HG02623 (cell line): Measurements from ENCODE around the gene TSPOAP1.

Experiments
- ATAC-seq: cut with Tn5 transposase; IDR thresholded peaks from one replicate; pipeline ENCODE4 v1.9.1; 2021; ENCODE audit warnings: moderate library complexity; ENCODE audit not compliant: unreplicated experiment

The TSPOAP1 gene

DNA sequence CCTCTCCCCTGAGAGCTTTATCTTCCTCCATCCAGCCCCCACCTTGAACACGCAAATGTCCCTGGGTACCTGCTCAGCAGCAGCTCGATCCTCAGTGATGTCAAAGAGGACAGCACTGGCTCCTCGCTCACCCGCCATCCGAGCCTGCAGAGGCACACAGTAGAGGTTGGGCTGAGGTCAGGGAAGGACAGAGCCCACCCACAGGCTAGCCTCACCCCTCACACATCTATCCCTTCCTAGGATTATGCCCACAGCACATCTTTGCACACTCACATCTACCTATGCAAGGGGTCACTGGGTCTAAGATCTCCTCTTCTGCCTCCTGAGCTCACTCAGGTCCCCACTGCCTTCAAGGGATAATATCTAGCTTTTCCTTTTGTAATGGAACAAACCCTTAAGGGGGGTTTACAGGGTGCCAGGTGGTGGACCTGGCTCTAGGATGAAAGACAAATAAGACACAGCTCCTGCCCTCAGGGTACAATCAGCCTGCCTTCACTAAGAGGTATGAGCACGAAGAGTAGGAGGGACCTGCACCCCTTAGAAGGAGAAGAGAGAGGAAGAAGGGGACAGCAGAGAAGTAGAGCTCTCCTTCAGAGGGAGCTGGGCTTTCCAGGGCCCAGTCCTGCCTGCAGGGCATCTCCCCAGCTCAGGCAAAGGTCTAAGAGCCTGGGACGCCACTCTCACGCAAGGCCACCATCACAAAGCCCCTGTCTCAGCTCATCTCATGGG, 35.0 kb upstream of the TSPOAP1 start:
- no peak for ATAC-seq

DNA sequence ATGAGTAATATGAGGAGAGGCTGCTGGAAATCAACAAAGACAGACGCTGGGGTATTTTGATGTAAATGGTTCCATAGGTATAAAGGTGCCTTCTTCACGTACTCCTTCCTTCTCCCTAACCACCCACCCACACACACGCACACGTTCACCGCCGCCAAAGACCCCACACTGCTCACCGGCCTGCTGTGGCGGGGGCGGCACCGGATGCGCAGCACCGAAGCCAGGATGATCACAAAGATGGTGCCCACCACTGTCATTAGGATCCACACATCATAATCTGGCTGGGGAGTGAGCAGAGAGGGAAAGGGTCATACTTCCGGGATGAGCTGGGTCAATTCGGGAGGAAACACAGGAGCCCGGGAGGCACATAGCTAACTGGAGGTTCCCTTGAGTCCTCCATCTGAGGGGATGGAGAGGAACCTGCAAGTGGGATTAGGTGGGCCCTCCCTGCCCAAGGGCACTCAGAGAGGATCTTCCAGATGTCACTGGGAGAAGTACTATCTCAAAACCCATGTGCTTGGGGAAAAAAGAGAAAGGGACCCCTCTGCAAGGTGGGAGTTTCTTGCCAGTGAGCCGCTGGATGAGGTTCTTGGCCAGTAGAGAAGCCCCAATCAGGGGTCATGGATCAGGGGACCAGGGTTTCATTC, 33.9 kb upstream of the TSPOAP1 start:
- no peak for ATAC-seq

DNA sequence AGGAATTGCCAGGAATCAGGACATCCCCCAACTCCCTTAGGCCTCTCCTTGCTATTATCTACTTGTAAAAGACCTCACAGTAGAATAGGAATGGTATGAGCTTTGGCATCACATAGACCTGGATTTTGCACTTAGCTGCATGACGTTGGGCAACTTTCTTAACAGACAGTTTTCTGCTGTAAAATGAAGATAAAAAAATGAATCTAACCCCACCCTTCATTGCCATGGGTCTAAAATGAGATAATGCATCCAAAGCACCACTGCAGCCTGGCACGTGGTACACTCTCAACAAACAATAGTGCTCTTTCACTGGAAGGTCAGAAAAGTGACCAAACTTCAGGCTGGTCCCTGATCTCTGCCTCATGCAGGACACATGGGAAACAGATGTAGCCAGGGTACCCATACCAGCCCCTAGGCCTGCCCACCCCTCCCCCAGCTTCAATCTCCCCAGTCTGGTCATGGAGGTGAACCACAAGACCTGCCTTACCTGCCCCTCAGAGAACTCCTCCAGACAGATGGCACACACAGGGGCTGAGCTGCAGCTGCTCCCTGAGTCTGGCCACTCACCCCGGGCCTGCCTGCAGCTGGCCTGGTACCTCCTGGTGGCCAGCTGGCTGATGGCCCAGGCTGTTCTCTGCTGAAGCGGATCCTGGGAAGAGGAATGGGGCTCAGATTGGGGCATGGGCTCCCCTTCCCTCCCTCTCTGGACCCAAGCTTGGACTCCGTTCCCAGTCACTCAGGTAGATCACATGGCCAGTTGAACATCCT, 31.9 kb upstream of the TSPOAP1 start:
- ATAC-seq: no peak

DNA sequence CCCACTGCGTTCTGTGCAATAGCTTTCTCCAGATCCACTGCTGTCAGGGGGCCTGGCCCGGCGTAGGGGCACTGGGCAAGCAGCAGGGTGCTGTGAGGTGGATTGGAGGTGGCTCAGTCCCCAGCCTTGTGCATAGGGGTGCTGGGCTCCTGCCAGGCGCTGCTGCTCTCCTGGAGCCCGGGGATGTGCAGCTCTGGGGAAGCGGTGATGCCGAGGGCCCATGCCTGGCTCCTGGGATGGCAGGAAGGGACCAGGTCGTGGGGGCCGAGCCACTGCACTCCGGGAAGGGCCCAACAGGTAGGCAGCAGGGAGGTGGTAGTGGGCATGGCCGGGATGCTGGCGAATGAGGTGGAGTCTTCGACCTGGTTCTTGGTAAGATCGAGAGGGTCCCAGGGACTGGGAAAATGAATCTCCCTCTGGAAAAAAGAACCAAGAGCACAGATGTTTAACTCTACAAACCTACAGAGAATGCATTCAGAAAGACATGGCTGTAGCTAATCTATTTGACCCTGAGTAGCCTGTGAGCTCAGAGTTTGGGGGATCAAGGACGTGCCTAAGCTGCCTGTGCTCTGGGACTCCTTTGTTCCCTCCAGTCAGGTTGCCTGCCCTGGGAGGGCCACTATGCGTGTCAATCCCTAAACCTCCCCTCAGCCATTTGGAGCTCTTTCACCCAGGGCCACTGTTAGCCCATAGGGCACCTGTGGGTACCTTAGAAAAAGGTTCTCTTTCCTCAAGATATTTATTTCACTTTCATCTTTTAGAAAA, 30.0 kb upstream of the TSPOAP1 start:
- ATAC-seq: no peak

DNA sequence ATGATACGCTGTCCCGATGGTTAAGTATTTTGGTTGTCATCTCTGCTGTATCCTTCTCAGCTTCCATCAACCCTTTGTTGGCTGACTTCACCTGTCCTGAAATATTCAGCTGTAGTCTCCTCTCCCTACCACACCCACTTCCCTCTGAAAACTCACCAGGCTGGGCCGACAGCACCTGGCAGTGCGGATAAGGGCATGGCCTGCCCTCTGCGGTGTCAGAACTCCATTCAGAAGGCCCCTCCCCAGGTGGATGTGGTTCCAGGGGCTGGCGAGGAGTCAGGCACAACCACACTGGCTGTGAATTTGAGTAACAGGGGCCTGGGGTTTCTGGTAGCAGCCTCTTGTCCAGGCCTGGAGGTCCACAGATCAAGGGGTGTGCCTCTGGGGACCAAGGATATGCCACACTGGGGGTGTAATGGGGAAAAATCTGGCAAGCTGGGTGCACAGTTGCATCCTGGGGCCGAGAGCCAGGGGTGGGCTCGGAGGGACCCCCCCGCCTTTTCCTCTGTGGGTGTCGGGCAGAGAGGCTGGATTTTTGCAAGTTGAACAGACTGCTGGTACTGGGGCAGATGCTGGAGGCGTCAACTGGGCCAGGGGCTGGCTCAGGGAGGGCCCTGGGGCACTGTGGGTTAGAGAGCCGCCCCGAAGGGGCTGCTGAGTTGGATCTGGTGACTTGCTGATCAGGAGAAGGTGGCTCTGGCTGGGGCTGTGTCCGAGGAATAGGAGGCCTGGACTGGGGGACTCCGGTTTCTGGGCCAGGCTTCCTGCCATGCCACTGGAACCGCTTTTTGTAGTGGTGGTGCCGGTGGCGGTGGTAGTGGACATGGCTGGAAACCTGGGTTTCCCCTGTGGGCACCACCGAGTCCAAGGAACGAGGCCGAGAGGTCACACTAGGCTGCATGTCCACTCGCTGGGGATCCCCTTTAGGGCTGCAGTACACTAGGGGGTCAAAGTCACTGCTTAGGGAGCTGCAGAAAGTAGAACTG, 29.0 kb upstream of the TSPOAP1 start:
- no peak for ATAC-seq

DNA sequence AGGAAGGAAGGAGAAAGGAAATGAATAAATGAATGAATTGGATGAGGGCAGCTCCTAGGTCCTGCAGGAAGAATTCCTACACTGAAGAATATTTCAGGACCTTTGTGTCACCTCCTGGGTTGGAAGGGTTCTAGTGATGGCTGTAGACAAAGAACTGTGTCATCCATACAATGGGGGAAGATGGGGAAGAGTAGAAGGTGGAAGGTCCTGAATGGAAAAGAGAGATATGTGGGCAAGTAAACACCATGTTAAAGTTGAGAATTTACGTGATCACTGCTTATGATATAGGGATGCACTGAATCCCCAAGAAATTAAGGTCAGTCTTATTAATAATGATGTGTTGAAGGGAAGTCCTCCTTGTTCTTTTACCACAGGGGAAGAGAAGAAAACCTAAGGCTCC, 27.6 kb upstream of the TSPOAP1 start:
- ATAC-seq: no peak

DNA sequence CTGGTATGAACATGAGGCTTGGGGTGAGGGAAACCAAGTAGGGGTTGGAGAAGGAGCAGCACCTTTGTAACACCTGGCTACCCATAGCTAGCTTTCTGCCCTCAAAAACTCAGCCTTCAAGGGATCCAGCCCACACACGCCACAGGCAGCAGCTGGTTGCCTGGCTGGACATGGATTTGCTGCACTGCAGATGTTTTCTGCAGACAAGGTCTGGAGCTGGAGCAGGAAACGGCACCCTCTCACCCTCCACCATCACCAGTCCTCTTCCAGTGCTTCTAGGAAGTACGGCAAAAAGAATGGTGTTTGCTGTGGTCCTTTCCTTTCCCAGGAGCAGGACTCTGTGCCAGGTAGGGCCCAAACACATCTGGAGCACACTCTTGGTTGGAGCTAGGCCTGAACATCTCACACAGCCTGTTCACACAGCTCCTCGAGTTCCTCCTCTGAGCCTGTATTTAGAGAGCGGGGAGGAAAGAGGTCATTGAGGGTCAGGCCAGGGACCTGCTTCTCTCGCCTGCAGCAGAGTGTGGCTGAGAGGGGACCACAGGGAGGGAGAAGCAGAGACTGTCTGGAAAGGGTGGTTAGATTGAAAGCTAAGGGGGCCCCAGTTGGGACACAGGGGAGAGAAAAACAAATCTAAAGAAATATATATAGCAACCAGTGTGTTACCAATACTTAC, 26.1 kb upstream of the TSPOAP1 start:
- ATAC-seq: no peak

DNA sequence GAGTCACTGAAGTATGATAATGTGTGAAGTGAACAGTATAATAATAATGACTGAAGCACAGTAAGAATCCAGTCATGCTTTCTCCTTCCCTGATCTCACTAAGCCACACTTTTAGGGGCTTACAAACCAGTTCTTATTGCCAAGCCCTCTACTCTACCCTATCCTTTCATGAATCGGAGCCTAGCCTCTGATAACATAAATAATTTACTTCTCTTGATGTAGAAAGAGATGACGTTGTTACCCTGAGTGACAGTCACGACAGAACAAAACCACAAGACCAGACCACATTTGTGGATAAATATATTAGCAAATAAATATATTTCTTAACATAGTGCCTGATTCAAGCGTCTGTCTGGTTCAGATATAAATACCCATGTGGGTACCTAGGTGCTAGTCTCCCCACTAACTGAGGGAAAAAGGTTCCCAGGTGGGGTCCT, 24.8 kb upstream of the TSPOAP1 start:
- no peak for ATAC-seq

DNA sequence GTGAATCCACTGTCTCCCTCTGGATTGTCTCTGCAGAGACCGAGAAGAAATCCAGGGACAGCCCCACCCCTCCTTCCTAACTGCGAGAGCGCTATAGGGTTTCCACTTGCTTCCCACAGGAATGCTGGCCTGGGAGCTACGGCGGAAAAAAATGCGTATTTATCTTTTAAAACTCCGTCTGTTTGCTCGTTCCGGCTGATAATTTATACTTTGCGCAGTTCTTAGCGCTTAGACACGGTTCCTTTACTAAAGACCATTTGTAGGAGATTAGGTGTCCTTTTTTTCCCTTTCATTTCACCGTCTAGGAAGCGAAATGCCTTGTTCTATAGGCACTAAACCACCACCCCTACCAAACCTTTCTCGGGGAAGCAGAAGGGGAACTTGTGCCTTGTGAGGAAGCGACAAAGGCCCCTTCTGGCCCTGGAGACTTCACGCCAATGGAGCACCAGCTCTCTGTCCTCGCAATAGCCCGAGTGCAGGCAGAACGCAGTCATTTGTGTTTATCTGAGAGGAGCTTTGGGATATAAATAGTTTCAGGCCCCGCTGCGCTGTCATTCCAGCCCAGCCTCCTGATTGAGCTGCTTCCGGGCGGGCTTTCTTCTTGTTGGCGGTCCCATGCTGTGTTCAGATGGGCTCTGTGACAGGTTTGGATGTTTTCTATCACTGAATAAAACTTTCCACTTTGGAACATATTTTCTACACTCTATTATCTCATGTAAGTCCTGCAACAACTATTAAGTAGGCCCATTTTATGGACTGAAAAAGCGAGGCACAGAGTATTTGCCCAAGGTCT, 24.2 kb upstream of the TSPOAP1 start:
- ATAC-seq: no peak

DNA sequence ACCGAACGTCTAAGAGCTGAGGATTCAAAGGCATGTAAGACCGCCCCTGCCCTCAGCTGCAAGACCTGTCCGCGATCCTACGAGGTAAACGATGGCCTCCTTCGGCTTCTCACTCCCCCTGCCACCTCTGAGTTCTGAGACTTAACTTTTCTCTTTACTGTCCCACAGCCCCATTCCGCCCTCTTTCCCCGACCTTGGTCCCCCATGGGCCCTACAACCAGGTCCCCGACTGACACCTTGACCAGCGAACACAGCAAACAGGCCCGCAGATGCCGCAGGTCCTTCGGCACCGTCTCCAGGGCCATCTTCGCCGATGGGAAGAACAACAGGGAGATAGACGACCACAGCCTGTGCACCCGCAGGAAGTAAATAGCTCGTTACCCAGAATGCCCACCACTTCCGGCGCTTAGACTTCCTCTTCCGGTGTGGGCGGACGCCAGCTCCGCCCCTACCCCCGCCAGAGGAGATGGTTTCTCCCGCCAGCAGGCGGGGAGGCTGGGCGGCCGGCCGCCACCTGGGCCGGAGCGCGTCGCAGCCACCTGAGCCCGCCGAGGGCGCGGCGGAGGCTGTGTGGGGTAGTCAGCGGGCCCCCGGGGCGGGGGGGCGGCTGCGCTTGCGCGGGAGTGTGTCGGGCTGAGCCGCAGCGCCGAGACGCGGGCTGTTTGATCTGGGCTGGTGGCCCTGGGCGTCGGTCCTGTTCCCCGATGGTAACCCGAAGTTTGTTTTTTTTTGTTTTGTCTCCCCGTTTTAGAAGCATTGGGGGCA, 23.4 kb upstream of the TSPOAP1 start, which contains the start of gene SUPT4H1:
Gene SUPT4H1, minus strand, starts transcription at position 371 of the 765 bp plus-strand sequence. Its CDS starts 66 bp downstream, at position 305.
- peak; percentile 92 for ATAC-seq

DNA sequence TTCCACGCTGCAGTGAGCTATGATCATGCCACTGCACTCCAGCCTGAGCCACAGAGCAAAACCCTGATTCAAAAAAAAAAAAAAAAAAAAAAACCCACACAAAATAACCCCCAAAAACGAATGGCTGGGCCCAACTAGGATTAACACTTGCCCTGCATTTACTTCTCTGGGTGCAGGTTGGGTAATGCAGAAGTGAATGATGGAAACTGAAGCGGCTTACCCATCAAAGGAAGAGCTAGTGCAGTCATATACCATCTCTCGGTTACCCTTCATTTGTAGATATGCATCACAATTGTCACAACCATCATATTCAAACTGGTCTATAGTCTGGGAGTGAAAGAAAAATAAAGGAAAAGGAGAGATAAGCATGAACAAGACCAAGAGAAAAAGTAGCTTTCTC, 22.6 kb upstream of the TSPOAP1 start:
- no peak for ATAC-seq

DNA sequence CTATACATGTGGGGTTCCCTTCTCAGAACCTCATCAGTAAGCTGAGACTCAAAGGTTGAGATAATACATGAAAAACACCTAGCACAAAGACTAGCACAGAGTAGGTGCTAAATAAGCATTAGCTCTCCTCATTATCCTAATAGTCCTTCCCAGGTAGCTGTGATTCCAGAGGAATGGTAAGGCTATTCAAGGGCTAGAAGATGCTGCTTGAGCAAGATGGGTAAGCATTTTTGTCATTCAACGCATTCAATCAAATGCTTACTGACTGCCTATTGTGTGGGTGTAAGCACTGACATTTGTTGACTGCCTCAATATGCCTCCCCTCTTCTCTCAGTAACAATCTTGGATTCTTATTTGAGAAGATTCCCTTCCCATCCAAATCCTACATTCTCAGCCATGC, 19.4 kb upstream of the TSPOAP1 start:
- ATAC-seq: no peak

DNA sequence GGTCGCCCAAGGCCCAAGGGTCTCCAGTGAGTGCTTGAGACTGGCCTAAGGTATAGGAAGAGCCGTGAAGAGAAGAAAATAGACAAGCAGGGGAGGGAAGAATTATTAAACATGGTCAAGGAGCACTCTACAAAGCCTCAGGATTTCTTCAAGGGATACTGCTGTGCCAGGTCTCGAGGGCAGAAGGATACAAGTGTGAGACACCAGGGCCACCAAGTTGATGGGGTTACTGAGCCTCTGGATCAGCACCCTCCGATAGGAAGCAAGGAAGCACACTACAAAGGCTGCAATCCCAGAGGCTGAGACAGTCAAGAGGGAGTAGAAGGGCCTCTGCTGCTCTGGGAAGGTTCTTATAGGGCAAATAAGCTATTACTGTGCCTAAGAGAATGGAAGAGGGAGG, 16.9 kb upstream of the TSPOAP1 start:
- ATAC-seq: no peak

DNA sequence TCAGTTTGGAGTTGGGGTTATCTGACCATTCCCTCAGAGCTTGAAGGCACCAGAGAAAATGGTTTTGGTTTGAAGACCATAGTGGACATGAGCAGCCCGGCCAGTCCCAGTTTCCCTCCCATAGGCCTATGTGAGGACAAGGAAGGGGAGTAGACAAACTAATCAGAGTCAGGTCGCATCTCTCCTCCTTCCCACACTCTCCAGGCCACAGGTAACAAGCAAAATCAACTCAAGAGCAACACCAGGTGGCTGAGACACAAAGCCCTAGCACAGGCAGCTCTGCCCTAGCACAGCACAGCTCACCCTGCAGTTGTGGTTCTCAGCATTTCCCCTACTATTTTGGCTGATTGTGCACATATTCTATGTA, 16.2 kb upstream of the TSPOAP1 start:
- ATAC-seq: peak; percentile 33

DNA sequence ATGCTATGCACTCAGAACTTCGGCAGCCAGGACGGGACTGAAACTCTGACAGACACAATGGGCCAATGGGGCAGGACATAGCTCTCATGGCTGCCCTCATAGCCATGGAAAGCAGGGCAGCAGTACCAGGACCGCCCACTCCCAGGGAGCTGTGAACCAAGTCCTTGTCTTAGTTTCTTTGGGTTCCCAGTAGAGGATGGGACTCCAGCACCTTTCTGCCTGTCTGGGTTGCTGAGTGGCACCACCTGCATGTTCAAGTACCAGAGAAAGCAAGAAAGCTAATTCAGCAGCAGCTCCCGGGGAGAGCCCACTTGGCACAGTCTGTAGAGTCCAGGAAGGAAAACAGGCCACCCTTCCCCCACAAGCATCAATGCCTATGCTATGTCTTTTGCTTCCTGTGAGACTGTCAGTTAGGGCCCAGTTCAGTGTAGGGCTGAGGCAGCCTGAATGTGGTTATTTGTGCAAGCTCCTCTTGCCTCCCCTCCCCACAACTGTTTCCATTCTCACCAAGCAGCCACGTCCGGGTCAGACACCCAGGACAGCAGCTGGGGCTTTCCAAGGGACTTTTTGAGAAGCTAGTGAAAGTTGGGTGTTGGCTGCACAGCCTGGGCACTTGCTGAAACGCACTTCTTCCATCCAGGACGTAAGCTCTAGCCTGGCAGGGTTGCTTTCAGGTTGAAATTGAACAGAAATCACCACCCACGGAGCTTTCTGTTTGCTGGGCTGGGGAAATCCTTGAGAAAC, 15.6 kb upstream of the TSPOAP1 start:
- ATAC-seq: peak; percentile 86

DNA sequence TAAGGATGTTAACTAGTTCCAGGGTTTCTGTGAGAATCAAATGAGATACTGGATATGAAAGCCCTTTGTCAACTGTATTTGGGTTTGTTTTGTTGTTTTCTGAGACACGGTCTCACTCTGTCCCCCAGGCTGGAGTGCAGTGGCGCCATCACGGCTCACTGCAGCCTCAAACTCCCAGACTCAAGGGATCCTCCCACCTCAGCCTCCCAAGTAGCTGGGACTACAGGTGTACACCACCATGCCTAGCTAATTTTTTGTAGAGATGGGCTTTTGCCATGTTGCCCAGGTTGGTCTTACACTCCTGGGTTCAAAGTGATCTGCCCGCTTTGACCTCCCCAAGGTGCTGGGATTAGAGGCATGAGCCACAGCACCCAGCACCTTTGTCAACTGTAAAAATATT, 14.5 kb upstream of the TSPOAP1 start:
- ATAC-seq: no peak

DNA sequence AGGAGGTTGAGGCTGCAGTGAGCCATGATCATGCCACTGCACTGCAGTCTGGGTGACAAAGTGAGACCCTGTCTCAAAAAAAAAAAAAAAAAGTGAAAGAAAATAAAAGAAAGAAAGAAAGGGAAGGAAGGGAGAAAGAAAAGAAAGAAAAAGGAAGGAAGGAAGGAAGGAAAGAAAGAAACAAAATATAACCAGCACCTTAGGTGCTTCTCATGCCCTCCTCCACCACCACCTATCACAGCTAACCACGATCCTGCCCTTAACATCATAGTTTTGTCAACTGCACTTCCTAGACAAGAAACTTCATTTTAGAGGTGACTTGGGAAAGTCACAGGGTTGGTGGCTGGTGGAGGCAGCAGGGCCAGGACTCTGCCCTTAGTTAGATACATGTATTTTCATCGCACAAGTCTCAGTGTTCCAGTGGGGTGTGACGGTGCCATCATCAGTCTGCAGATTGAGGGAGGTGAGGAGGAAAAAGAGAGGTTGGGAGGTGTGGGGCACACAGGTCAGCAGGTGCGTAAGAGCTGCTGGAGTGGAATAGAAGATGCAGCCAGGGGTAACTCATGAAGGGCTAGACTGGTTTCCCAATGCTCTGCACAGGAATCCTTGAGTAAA, 13.4 kb upstream of the TSPOAP1 start:
- ATAC-seq: no peak
